Endothelial cell of umbilical vein (primary cell): ENCODE data around the gene GCH1. TPM values are rescaled to one million over a fixed set of nuclear protein-coding genes. Genes with fewer than 3 reads are reported as not detected.

Experiments
- BruUV-seq: library from RNA; stranded (reverse); fragments of 400-500 nt; replicated peaks from 2 replicates; lab custom pipeline; 2021; lab: Mats Ljungman, UMichigan
- CTCF ChIA-PET: fragments of 300-600, 350-600 bp; sonication (Branson Sonifier 250); formaldehyde crosslinking; loops from one replicate; lab custom pipeline; 2021; ENCODE audit warnings: antibody characterized with exemption, inconsistent platforms; lab: Charles Lee
- POLR2A ChIA-PET: fragments of 300-600, 350-600 bp; sonication (Branson Sonifier 250); formaldehyde crosslinking; loops from one replicate; lab custom pipeline; 2021; ENCODE audit warnings: antibody characterized with exemption, inconsistent platforms; lab: Charles Lee
- DNase-seq: peaks from one replicate; pipeline ENCODE4 v3.0.0-alpha.2; 2011; ENCODE audit warnings: low read depth, low spot score
- FAIRE-seq: peaks from 2 replicates; lab custom pipeline; 2011; peaks lifted over from hg19 to GRCh38; lab: Jason Lieb, UNC
- H2AFZ ChIP-seq: 2 replicates; pipeline ENCODE4 v1.6.0; 2012; ENCODE audit warnings: low read depth, low read length, control low read depth, inconsistent platforms
- H3K27ac ChIP-seq: 2 replicates; pipeline ENCODE4 v1.5.1; 2011; ENCODE audit warnings: low read depth, mild to moderate bottlenecking, control low read depth, low read length, moderate library complexity; ENCODE audit not compliant: insufficient read depth
- H3K27me3 ChIP-seq, 2 experiments: 2 replicates each; pipeline versions ENCODE4 v1.6.0 to v1.6.1; 2011; ENCODE audit warnings: low read length in 2 of 2, mixed read lengths in 1 of 2; ENCODE audit not compliant: control insufficient read depth in 2 of 2, insufficient read depth in 2 of 2
- H3K36me3 ChIP-seq, 2 experiments: 2 replicates in 1 of 2; 3 replicates in 1 of 2; pipeline ENCODE4 v1.5.1; 2011; ENCODE audit warnings: low read length in 2 of 2, mild to moderate bottlenecking in 1 of 2, moderate library complexity in 1 of 2; ENCODE audit not compliant: control insufficient read depth in 2 of 2, insufficient read depth in 2 of 2; ENCODE audit errors: extremely low read depth in 1 of 2
- H3K4me1 ChIP-seq: 3 replicates; pipeline ENCODE4 v1.5.1; 2011; ENCODE audit warnings: mild to moderate bottlenecking, low read length; ENCODE audit not compliant: control insufficient read depth, insufficient read depth; ENCODE audit errors: extremely low read depth
- H3K4me2 ChIP-seq: 2 replicates; pipeline ENCODE4 v1.6.1; 2011; ENCODE audit warnings: low read length, control low read depth, mixed read lengths; ENCODE audit not compliant: insufficient read depth
- H3K4me3 ChIP-seq, 3 experiments: fragments of 200-600 bp in 1 of 3; sonication (generic), shearing (Covaris generic) in 1 of 3; replicated peaks in 1 of 3; 2 replicates each; pipeline ENCODE4 v1.5.1; 2011 to 2016; ENCODE audit warnings: control low read depth in 3 of 3, low read length in 3 of 3, mild to moderate bottlenecking in 2 of 3, inconsistent platforms in 1 of 3, low read depth in 1 of 3, moderate library complexity in 1 of 3; ENCODE audit not compliant: insufficient read depth in 1 of 3
- H3K79me2 ChIP-seq: 2 replicates; pipeline ENCODE4 v1.6.0; 2012; ENCODE audit warnings: low read length, inconsistent platforms; ENCODE audit not compliant: control insufficient read depth, insufficient read depth
- H3K9ac ChIP-seq: replicated peaks from 2 replicates; pipeline ENCODE3; 2011; ENCODE audit warnings: low read length, control low read depth; ENCODE audit not compliant: insufficient read depth; ENCODE audit errors: extremely low read depth
- H3K9me1 ChIP-seq: replicated peaks from 3 replicates; pipeline ENCODE4 v1.6.0; 2011; ENCODE audit warnings: mild to moderate bottlenecking, low read length; ENCODE audit not compliant: control insufficient read depth, insufficient read depth; ENCODE audit errors: extremely low read depth
- H3K9me3 ChIP-seq: replicated peaks from 2 replicates; pipeline ENCODE4 v1.5.1; 2012; ENCODE audit warnings: low read length, inconsistent platforms; ENCODE audit not compliant: control insufficient read depth, insufficient read depth
- H4K20me1 ChIP-seq: replicated peaks from 2 replicates; pipeline ENCODE3; 2011; ENCODE audit warnings: mild to moderate bottlenecking, low read length; ENCODE audit not compliant: control insufficient read depth, insufficient read depth; ENCODE audit errors: extremely low read depth
- CTCF ChIP-seq, 2 donors: IDR thresholded peaks; 1 replicate in 1 of 2; 2 replicates in 1 of 2; pipeline ENCODE4 v1.5.1; 2011; ENCODE audit warnings: low read length in 2 of 2, mild to moderate bottlenecking in 2 of 2, moderate library complexity in 2 of 2, control low read depth in 1 of 2, inconsistent platforms in 1 of 2, low read depth in 1 of 2; ENCODE audit not compliant: insufficient read depth in 1 of 2; ENCODE audit errors: extremely low read depth in 1 of 2
- EZH2 ChIP-seq: IDR thresholded peaks from 2 replicates; pipeline ENCODE4 v1.6.1; 2012; ENCODE audit warnings: borderline replicate concordance, low read depth, mild to moderate bottlenecking, moderate library complexity, low read length, inconsistent platforms; ENCODE audit not compliant: severe bottlenecking
- FOS ChIP-seq: IDR thresholded peaks from 2 replicates; pipeline ENCODE4 v1.6.1; 2011; ENCODE audit warnings: mild to moderate bottlenecking, low read length, moderate library complexity, borderline replicate concordance; ENCODE audit not compliant: insufficient read depth
- GATA2 ChIP-seq: IDR thresholded peaks from 2 replicates; pipeline ENCODE4 v1.7.0; 2011; ENCODE audit warnings: low read depth, mild to moderate bottlenecking, moderate library complexity, mixed read lengths, low read length; ENCODE audit not compliant: insufficient read length, insufficient read depth
- JUN ChIP-seq: IDR thresholded peaks from 2 replicates; pipeline ENCODE4 v1.6.1; 2011; ENCODE audit warnings: borderline replicate concordance, low read depth; ENCODE audit not compliant: insufficient read length, insufficient read depth
- MAX ChIP-seq: IDR thresholded peaks from 2 replicates; pipeline ENCODE4 v1.6.1; 2011; ENCODE audit not compliant: insufficient read depth, insufficient read length
- POLR2A ChIP-seq: IDR thresholded peaks from 2 replicates; pipeline ENCODE4 v1.6.1; 2012; ENCODE audit warnings: low read depth, mild to moderate bottlenecking, control low read depth, low read length
- POLR2AphosphoS5 ChIP-seq: IDR thresholded peaks from 2 replicates; pipeline ENCODE4 v1.6.1; 2012; ENCODE audit warnings: low read depth, mild to moderate bottlenecking, control low read depth, low read length, moderate library complexity; ENCODE audit not compliant: insufficient read depth
- dilution Hi-C: fragments of 300-500 bp; cut with MboI; formaldehyde crosslinking; loops from one replicate; pipeline ENCODE4 v1.15.0; 2019; ENCODE audit warnings: low sequenced_read_pairs; ENCODE audit not compliant: extremely low pct_ligation_motif_present
- intact Hi-C: fragments of 100-400 bp; cut with micrococcal nuclease; formaldehyde crosslinking; loops from one replicate; pipeline ENCODE4 v1.10.0; 2022
- polyA plus RNA-seq, 4 experiments: library from polyadenylated mRNA; depleted of rRNA in 3 of 4; stranded (reverse) in 3 of 4; unstranded in 1 of 4; fragments of >200 nt; gene quantifications; 2 replicates each; pipeline versions ENCODE4 v1.2.1 to v1.2.3, GENCODE V29; 2011 to 2012; ENCODE audit warnings: missing spikeins in 1 of 4
- total RNA-seq: library from RNA; stranded (reverse); gene quantifications from 2 replicates; pipeline ENCODE4 v1.2.3, GENCODE V29; 2021

Gene GCH1
- total and polyA plus RNA-seq, 2 donors (not counting 3 experiments of a cell fraction or from before 2014, with no cell fraction given), result 3.6 to 4.6 TPM

GRCh38 chr14:54840798-54841197 lies 61.8 kb downstream of the GCH1 start:
- no peak overlapping the region for H3K9ac ChIP-seq
- dilution Hi-C loops (no loop called here), intact Hi-C loops (no loop called here)
- H3K36me3 ChIP-seq, result no peaks in the 10 kb centered on the region
- H3K9me3 ChIP-seq, result no peaks in the 10 kb centered on the region
- no peaks in the 10 kb centered on the region for H3K27me3 ChIP-seq
- no peak overlapping the region for H3K4me3 ChIP-seq
- H2AFZ ChIP-seq, result no peak overlapping the region
- H3K9me1 ChIP-seq, result no peaks in the 10 kb centered on the region
- H3K79me2 ChIP-seq, result no peaks in the 10 kb centered on the region
- no TSS peak for BruUV-seq
- no peaks in the 10 kb centered on the region for H4K20me1 ChIP-seq
- TF ChIP-seq JUN, result no peak
- TF ChIP-seq MAX, result no peak
- no peak for TF ChIP-seq POLR2AphosphoS5
- TF ChIP-seq FOS, result no peak
- no peak for TF ChIP-seq EZH2
- TF ChIP-seq CTCF (IDR thresholded peaks at IDR 0.05; ENCODE audit: extremely low read depth in 1 of 2, insufficient read depth in 1 of 2, low read depth in 1 of 2, low read length in 2 of 2), result no peak
- TF ChIP-seq POLR2A, result no peak
- TF ChIP-seq GATA2, result no peak
- no peak for FAIRE-seq
- no peak overlapping the region for H3K4me2 ChIP-seq
- ChIA-PET POLR2A (no interaction called here), CTCF (interaction anchor here (1.0 to 1.4 kb wide), 2 partner anchors 20 to 28 kb away, joined by 3 to 4 read pairs; no protein-coding TSS in a partner anchor)
- H3K27ac ChIP-seq, result no peak overlapping the region
- DNase-seq, result no peak
- H3K4me1 ChIP-seq, result no peaks in the 10 kb centered on the region
